Calu3 (cell line): ENCODE data around the gene DNAJC19. TPM values are rescaled to one million over a fixed set of nuclear protein-coding genes. Genes with fewer than 3 reads are reported as not detected.
A peak's percentile ranks its signal among the peaks of the same experiment; 100 is the strongest.
"Not testable (repeated sequence)": the region's sequence is repeated elsewhere in the genome, so short reads cannot be mapped to it uniquely, and the experiment has no call there.

Experiments used
- BruUV-seq: library from RNA; stranded (reverse); fragments of 400-500 nt; replicated peaks from 2 replicates; lab custom pipeline; 2021; lab: Mats Ljungman, UMichigan
- CTCF ChIA-PET: fragments of 300-600 bp; sonication (Branson Sonifier 250); formaldehyde crosslinking; loops from one replicate; lab custom pipeline; 2022; ENCODE audit warnings: antibody characterized with exemption; lab: Charles Lee
- DNase-seq: peaks from one replicate; pipeline ENCODE4 v3.0.0; 2022
- H3K27ac Mint-ChIP-seq: one replicate; pipeline ENCODE4 v1.8.0; 2022; ENCODE audit warnings: mixed read lengths; ENCODE audit not compliant: unreplicated experiment
- H3K27me3 Mint-ChIP-seq: one replicate; pipeline ENCODE4 v1.8.0; 2022; ENCODE audit warnings: mixed read lengths; ENCODE audit not compliant: unreplicated experiment
- H3K36me3 Mint-ChIP-seq: one replicate; pipeline ENCODE4 v1.8.0; 2022; ENCODE audit warnings: mild to moderate bottlenecking, moderate library complexity, mixed read lengths; ENCODE audit not compliant: insufficient read depth, unreplicated experiment
- H3K4me1 Mint-ChIP-seq: one replicate; pipeline ENCODE4 v1.8.0; 2022; ENCODE audit warnings: mild to moderate bottlenecking, low read depth, mixed read lengths; ENCODE audit not compliant: unreplicated experiment
- H3K4me3 Mint-ChIP-seq: one replicate; pipeline ENCODE4 v1.8.0; 2022; ENCODE audit warnings: mild to moderate bottlenecking, low read depth, moderate library complexity, mixed read lengths; ENCODE audit not compliant: unreplicated experiment
- H3K9me3 Mint-ChIP-seq: one replicate; pipeline ENCODE4 v1.8.0; 2022; ENCODE audit warnings: low read depth, mixed read lengths; ENCODE audit not compliant: unreplicated experiment
- CTCF ChIP-seq: fragments of 200-600 bp; IDR thresholded peaks from one replicate; pipeline ENCODE4 v1.8.0; 2022; ENCODE audit warnings: antibody characterized with exemption; ENCODE audit not compliant: unreplicated experiment
- intact Hi-C: fragments of 100-400 bp; cut with micrococcal nuclease; formaldehyde crosslinking; loops from one replicate; pipeline ENCODE4 v1.10.0; 2022; ENCODE audit not compliant: unreplicated experiment
- total RNA-seq: library from RNA; stranded (reverse); gene quantifications from 2 replicates; pipeline ENCODE4 v1.2.3, GENCODE V29; 2022

Gene DNAJC19
- total RNA-seq, 1 experiment from 2014 or later: 90.0 TPM

GRCh38 chr3:180996415-180996932 is 6.9 kb upstream of the DNAJC19 start:
- CTCF ChIA-PET: interaction anchor here (0.9 kb wide), 1 partner anchor 181 kb away, joined by 7 read pairs; no protein-coding TSS in a partner anchor
- intact Hi-C loops: no loop called here
- no peak for TF ChIP-seq CTCF
- peaks cover 51% of the 10 kb centered on the region for H3K27me3 Mint-ChIP-seq
- no peak for DNase-seq
- H3K4me3 Mint-ChIP-seq: no peak overlapping the region
- no peak overlapping the region for H3K27ac Mint-ChIP-seq
- H3K36me3 Mint-ChIP-seq: no peaks in the 10 kb centered on the region
- H3K9me3 Mint-ChIP-seq: peaks cover 6% of the 10 kb centered on the region
- BruUV-seq: no TSS peak
- H3K4me1 Mint-ChIP-seq: no peaks in the 10 kb centered on the region

DNA sequence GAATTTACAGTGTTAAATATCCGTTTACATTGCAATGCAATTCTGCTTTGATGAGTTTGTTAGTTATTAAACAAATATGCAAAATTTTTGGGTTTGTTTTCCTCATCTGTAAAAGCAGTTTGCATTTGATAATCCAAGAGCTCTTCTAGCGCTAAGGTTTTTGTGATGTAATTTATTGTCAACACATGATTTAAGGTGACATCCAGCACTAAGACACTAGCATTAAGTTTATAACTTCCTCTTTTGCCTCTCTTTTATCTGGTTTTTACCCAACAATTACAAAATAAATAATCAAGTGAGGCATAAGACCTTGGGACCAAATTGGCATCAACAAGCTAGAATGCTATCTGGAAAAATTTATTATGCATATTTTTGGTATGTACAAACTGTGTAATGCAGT is 969 bp upstream of the DNAJC19 start:
- peak overlapping the region; percentile 99 for H3K4me3 Mint-ChIP-seq
- peaks cover 11% of the 10 kb centered on the region for H3K4me1 Mint-ChIP-seq
- no peak for TF ChIP-seq CTCF
- intact Hi-C loops: no loop called here
- no peaks in the 10 kb centered on the region for H3K9me3 Mint-ChIP-seq
- BruUV-seq: no TSS peak
- CTCF ChIA-PET: interaction anchor here (0.7 kb wide), 1 partner anchor 24 kb away, joined by 3 read pairs; no protein-coding TSS in a partner anchor
- no peak for DNase-seq
- peaks cover 40% of the 10 kb centered on the region for H3K27me3 Mint-ChIP-seq
- H3K36me3 Mint-ChIP-seq: peaks cover 34% of the 10 kb centered on the region
- no peak overlapping the region for H3K27ac Mint-ChIP-seq

DNA sequence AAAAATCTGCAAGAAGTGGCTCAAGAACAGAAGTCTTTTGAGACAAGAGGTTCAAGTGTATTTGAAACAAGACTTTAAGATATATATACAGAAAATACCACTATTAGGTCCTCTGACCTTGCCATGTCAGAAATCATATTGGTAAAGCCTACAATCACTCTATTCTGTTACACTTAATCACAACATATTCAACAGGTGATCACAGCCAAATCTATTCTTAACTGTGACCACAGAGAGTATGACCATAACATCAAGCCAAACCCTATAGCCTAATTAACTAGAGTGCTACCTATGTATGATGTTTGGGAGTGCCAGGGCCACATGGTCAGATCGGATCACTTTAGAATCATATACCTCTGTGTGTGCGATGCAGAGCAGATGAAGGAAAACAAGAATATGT is 2.2 kb downstream of the DNAJC19 start:
- DNase-seq: no peak
- intact Hi-C loops: loop anchor here (5.0 to 10.0 kb wide), 3 partner anchors 190 to 373 kb away; no protein-coding TSS in a partner anchor
- TF ChIP-seq CTCF: no peak
- Mint-ChIP-seq H3K9me3 (no peaks in the 10 kb centered on the region), H3K36me3 (peaks cover 52% of the 10 kb centered on the region), H3K27me3 (peaks cover 12% of the 10 kb centered on the region), H3K4me1 (peaks cover 11% of the 10 kb centered on the region), H3K4me3 (no peak overlapping the region), H3K27ac (no peak overlapping the region)
- BruUV-seq: TSS peak; percentile 3
- CTCF ChIA-PET: no interaction called here

GRCh38 chr3:180986366-180986765 is 3.2 kb downstream of the DNAJC19 start:
- BruUV-seq, H3K27me3 Mint-ChIP-seq, DNase-seq, H3K27ac Mint-ChIP-seq, CTCF ChIA-PET, H3K9me3 Mint-ChIP-seq, H3K4me3 Mint-ChIP-seq: not testable (repeated sequence)
- intact Hi-C loops: loop anchor here (5.0 to 10.0 kb wide), 3 partner anchors 191 to 372 kb away; no protein-coding TSS in a partner anchor
- peaks cover 11% of the 10 kb centered on the region for H3K4me1 Mint-ChIP-seq
- H3K36me3 Mint-ChIP-seq: peaks cover 62% of the 10 kb centered on the region

DNA sequence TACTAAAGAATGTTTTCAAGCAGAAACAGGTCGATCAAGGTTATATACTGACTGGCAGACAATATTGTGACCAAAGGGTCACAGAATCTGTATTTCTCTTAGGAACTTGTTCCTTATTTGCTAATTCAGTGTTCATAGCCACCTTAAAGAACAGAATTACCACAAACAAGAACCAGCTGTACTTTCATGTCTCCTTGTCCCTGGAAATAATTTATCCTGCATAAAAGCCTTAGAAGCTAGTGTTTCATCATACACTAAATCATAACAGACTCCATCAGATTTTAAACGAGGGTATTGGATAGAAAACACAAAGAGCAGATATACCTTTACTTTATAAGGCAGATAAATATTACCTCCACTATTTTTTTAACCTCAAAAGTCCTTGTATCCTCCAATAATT is 6.4 kb downstream of the DNAJC19 start:
- H3K4me1 Mint-ChIP-seq: peaks cover 8% of the 10 kb centered on the region
- no peaks in the 10 kb centered on the region for H3K27me3 Mint-ChIP-seq
- intact Hi-C loops: loop anchor here (10.0 kb wide), 2 partner anchors 292 to 368 kb away; no protein-coding TSS in a partner anchor
- peaks cover 71% of the 10 kb centered on the region for H3K36me3 Mint-ChIP-seq
- no peak for TF ChIP-seq CTCF
- H3K9me3 Mint-ChIP-seq: no peaks in the 10 kb centered on the region
- DNase-seq: no peak
- H3K27ac Mint-ChIP-seq: peak overlapping the region; percentile 60
- no TSS peak for BruUV-seq
- H3K4me3 Mint-ChIP-seq: no peak overlapping the region
- CTCF ChIA-PET: no interaction called here
